B cell (primary cell): ENCODE data around the gene CDC42EP4. TPM values are rescaled to one million over a fixed set of nuclear protein-coding genes. Genes with fewer than 3 reads are reported as not detected.

Experiments used
- ATAC-seq: fragments of 200-7000 bp; cut with Tn5 transposase; one replicate; pipeline ENCODE4 v1.10.0; 2021; ENCODE audit warnings: low read depth, mild to moderate bottlenecking, moderate number of reproducible peaks, moderate library complexity
- CTCF ChIA-PET: fragments of 350-600 bp; sonication (Branson Sonifier 250); formaldehyde crosslinking; loops from one replicate; lab custom pipeline; 2021; ENCODE audit warnings: antibody characterized with exemption, inconsistent platforms; lab: Charles Lee
- POLR2A ChIA-PET: fragments of 350-600 bp; sonication (Branson Sonifier 250); formaldehyde crosslinking; loops from one replicate; lab custom pipeline; 2021; ENCODE audit warnings: antibody characterized with exemption; lab: Charles Lee
- DNase-seq: peaks from one replicate; pipeline ENCODE4 v3.0.0; 2013
- H2AFZ ChIP-seq: 2 replicates; pipeline ENCODE4 v1.6.1; 2012; ENCODE audit warnings: mild to moderate bottlenecking, low read depth, low read length; ENCODE audit not compliant: insufficient read depth, poor library complexity, severe bottlenecking
- H3K27ac ChIP-seq, 2 donors: 1 replicate in 1 of 2; 2 replicates in 1 of 2; pipeline ENCODE4 v1.5.1; 2012 to 2013; ENCODE audit warnings: low read length in 2 of 2, mild to moderate bottlenecking in 2 of 2, moderate library complexity in 1 of 2
- H3K27me3 ChIP-seq, 4 experiments: fragments of 200-600 bp in 1 of 4; sonication (generic) in 1 of 4; replicated peaks in 1 of 4; 1 replicate in 2 of 4; 2 replicates in 2 of 4; pipeline versions ENCODE4 v1.6.1 to v1.7.0; 2013 to 2016; ENCODE audit warnings: low read length in 3 of 4, mild to moderate bottlenecking in 2 of 4, mixed read lengths in 1 of 4, moderate library complexity in 1 of 4; ENCODE audit not compliant: insufficient read depth in 4 of 4, control insufficient read depth in 3 of 4; ENCODE audit errors: control extremely low read depth in 1 of 4
- H3K36me3 ChIP-seq, 2 experiments: replicated peaks in 1 of 2; 1 replicate in 1 of 2; 2 replicates in 1 of 2; pipeline versions ENCODE4 v1.6.1 to v1.7.1; 2013; ENCODE audit warnings: low read length in 1 of 2; ENCODE audit not compliant: insufficient read depth in 2 of 2, control insufficient read depth in 1 of 2; ENCODE audit errors: control extremely low read depth in 1 of 2, extremely low read depth in 1 of 2
- H3K4me1 ChIP-seq, 2 donors: fragments of 200-600 bp in 1 of 2; sonication (generic) in 1 of 2; 1 replicate in 1 of 2; 2 replicates in 1 of 2; pipeline versions ENCODE4 v1.5.1 to v1.6.1; 2013 to 2017; ENCODE audit warnings: low read length in 2 of 2; ENCODE audit not compliant: control insufficient read depth in 2 of 2, insufficient read depth in 2 of 2
- H3K4me2 ChIP-seq: replicated peaks from 2 replicates; pipeline ENCODE3; 2012; ENCODE audit warnings: mild to moderate bottlenecking, low read depth, low read length; ENCODE audit not compliant: poor library complexity, severe bottlenecking
- H3K4me3 ChIP-seq, 5 experiments: fragments of 200-600 bp in 1 of 5; sonication (generic) in 1 of 5; 1 replicate in 3 of 5; 2 replicates in 2 of 5; pipeline versions ENCODE4 v1.5.1 to v1.7.0; 2011 to 2016; ENCODE audit warnings: low read length in 4 of 5, mild to moderate bottlenecking in 4 of 5, low read depth in 2 of 5, control low read depth in 1 of 5, moderate library complexity in 1 of 5; ENCODE audit not compliant: insufficient read depth in 1 of 5; ENCODE audit errors: control extremely low read depth in 1 of 5, extremely low read depth in 1 of 5
- H3K79me2 ChIP-seq: fragments of 200-600 bp; sonication (generic); one replicate; pipeline ENCODE4 v1.6.0; 2016; ENCODE audit warnings: low read length; ENCODE audit not compliant: control insufficient read depth, insufficient read depth
- H3K9ac ChIP-seq: fragments of 200-600 bp; sonication (generic); 2 replicates; pipeline ENCODE4 v1.6.1; 2017; ENCODE audit warnings: mild to moderate bottlenecking, low read length, moderate library complexity
- H3K9me3 ChIP-seq, 3 donors: one replicate each; pipeline versions ENCODE4 v1.6.1 to v1.7.1; 2013; ENCODE audit warnings: low read length in 2 of 3; ENCODE audit not compliant: control insufficient read depth in 2 of 3, insufficient read depth in 1 of 3; ENCODE audit errors: control extremely low read depth in 1 of 3
- H4K20me1 ChIP-seq: 2 replicates; pipeline ENCODE4 v1.6.0; 2012; ENCODE audit warnings: mild to moderate bottlenecking, low read length; ENCODE audit not compliant: insufficient read depth, control insufficient read depth, poor library complexity, severe bottlenecking
- H3K27ac Mint-ChIP-seq: one replicate; pipeline ENCODE4 v1.8.0; 2021; ENCODE audit warnings: mixed read lengths
- H3K27me3 Mint-ChIP-seq: one replicate; pipeline ENCODE4 v1.8.0; 2021; ENCODE audit warnings: mixed read lengths
- H3K4me1 Mint-ChIP-seq: one replicate; pipeline ENCODE4 v1.8.0; 2021; ENCODE audit warnings: mixed read lengths
- H3K4me3 Mint-ChIP-seq: one replicate; pipeline ENCODE4 v1.8.0; 2021; ENCODE audit warnings: mixed read lengths
- H3K9me3 Mint-ChIP-seq: one replicate; pipeline ENCODE4 v1.8.0; 2022; ENCODE audit warnings: mixed read lengths; ENCODE audit not compliant: insufficient read depth
- CTCF ChIP-seq: fragments of 200-600 bp; IDR thresholded peaks from one replicate; pipeline ENCODE4 v1.8.0; 2022; ENCODE audit warnings: antibody characterized with exemption, mild to moderate bottlenecking
- EZH2 ChIP-seq: IDR thresholded peaks from 2 replicates; pipeline ENCODE4 v1.6.1; 2012; ENCODE audit warnings: borderline replicate concordance, low read depth, mild to moderate bottlenecking, moderate library complexity, low read length; ENCODE audit not compliant: insufficient read depth, poor library complexity, severe bottlenecking
- WGBS: methylation state at CpG from one replicate; pipeline ENCODE4 v1.1.5; 2013; ENCODE audit warnings: missing lambda C conversion rate; ENCODE audit not compliant: insufficient coverage; 5-methylcytosine and 5-hydroxymethylcytosine counted together
- intact Hi-C: fragments of 100-400 bp; cut with micrococcal nuclease; formaldehyde crosslinking; loops from one replicate; pipeline ENCODE4 v1.10.0; 2022
- polyA plus RNA-seq: library from polyadenylated mRNA; depleted of rRNA; stranded (reverse); fragments of >200 nt; gene quantifications from 2 replicates; pipeline ENCODE4 v1.2.3, GENCODE V29; 2012
- total RNA-seq, 2 donors: library from RNA; stranded (reverse); fragments of 120-200 nt in 1 of 2; gene quantifications; 1 replicate in 1 of 2; 2 replicates in 1 of 2; pipeline versions ENCODE4 v1.2.3 to v1.2.4, GENCODE V29; 2013 to 2022

CDC42EP4 gene
- total and polyA plus RNA-seq, 2 donors (not counting 1 experiment from before 2014, with no cell fraction given), result 0.79 to 2.0 TPM

- Histone ChIP-seq H3K4me1 (no peaks in the 10 kb centered on the region), H3K4me3 (no peak overlapping the region), H3K9me3 (no peaks in the 10 kb centered on the region), H2AFZ (no peak overlapping the region), H3K4me2 (no peak overlapping the region), H3K9ac (no peak overlapping the region), H3K36me3 (no peaks in the 10 kb centered on the region), H3K27ac (no peak overlapping the region), H3K79me2 (no peaks in the 10 kb centered on the region), H4K20me1 (no peaks in the 10 kb centered on the region), H3K27me3 (peaks cover 0 to 8% (median 0%) of the 10 kb centered on the region in 4 experiments)
- Mint-ChIP-seq H3K4me1 (no peaks in the 10 kb centered on the region), H3K27me3 (no peaks in the 10 kb centered on the region), H3K4me3 (no peak overlapping the region), H3K9me3 (no peaks in the 10 kb centered on the region), H3K27ac (no peak overlapping the region)
- no peak for TF ChIP-seq CTCF
- TF ChIP-seq EZH2, result no peak
- no peak for ATAC-seq
- POLR2A ChIA-PET, result no interaction called here
- no peak for DNase-seq
- intact Hi-C loops, result no loop called here
- CTCF ChIA-PET, result interaction anchor here (1.1 kb wide), 2 partner anchors 28 to 85 kb away, joined by 3 read pairs; no protein-coding TSS in a partner anchor
- WGBS, result 91% methylated on average over 12 of the region's 12 CpGs
These were observed 30.3 kb upstream of the CDC42EP4 start for GRCh38 chr17:73342050-73342522.

GRCh38 chr17:73341350-73342049, 29.7 kb upstream of the CDC42EP4 start:
- Mint-ChIP-seq H3K4me1 (no peaks in the 10 kb centered on the region), H3K4me3 (no peak overlapping the region), H3K27ac (no peak overlapping the region), H3K9me3 (no peaks in the 10 kb centered on the region), H3K27me3 (no peaks in the 10 kb centered on the region)
- Histone ChIP-seq H3K4me3 (no peak overlapping the region), H3K27ac (no peak overlapping the region), H3K9me3 (no peaks in the 10 kb centered on the region), H3K4me1 (no peaks in the 10 kb centered on the region), H3K79me2 (no peaks in the 10 kb centered on the region), H3K4me2 (no peak overlapping the region), H4K20me1 (no peaks in the 10 kb centered on the region), H3K9ac (no peak overlapping the region), H3K36me3 (no peaks in the 10 kb centered on the region), H2AFZ (no peak overlapping the region), H3K27me3 (peaks cover 0 to 8% (median 0%) of the 10 kb centered on the region in 4 experiments)
- 93% methylated on average over 9 of the region's 15 CpGs for WGBS
- TF ChIP-seq CTCF (no peak), EZH2 (no peak)
- intact Hi-C loops, result no loop called here
- ChIA-PET POLR2A (no interaction called here), CTCF (interaction anchor here (0.6 kb wide), 1 partner anchor 614 kb away, joined by 3 read pairs; no protein-coding TSS in a partner anchor)
- DNase-seq (no peak), ATAC-seq (no peak)
